Measurements from ENCODE around the gene DCUN1D1.

The DCUN1D1 gene

GRCh38 chr3:182936239-182936917, 44.0 kb downstream of the DCUN1D1 start:
- no peak for DNase-seq (ENCODE audit: low read depth in 2 of 2)

DNA sequence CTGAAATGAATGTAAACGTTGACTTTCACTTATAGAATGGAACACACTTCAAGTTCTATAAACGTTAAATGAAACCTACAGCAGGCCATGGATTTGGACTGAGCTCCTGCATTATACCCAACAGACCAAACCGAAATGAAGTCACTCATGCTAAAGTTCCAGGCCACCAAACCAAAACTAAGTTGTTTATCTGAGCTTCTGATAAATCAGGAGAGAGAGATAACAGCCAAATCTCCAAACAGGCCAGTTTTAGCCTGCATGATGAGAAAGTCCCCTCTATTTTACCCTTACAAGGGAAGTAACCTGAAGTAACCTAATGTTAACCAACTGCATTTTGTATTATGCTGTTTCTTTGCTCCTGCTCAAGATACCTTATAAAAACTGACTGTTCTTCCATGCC, 44.5 kb downstream of the DCUN1D1 start:
- no peak for DNase-seq (ENCODE audit: low read depth in 2 of 2)

- no peak for DNase-seq (ENCODE audit: low read depth in 2 of 2)
Measured at GRCh38 chr3:182925944-182926337, 54.4 kb downstream of the DCUN1D1 start.

DNA sequence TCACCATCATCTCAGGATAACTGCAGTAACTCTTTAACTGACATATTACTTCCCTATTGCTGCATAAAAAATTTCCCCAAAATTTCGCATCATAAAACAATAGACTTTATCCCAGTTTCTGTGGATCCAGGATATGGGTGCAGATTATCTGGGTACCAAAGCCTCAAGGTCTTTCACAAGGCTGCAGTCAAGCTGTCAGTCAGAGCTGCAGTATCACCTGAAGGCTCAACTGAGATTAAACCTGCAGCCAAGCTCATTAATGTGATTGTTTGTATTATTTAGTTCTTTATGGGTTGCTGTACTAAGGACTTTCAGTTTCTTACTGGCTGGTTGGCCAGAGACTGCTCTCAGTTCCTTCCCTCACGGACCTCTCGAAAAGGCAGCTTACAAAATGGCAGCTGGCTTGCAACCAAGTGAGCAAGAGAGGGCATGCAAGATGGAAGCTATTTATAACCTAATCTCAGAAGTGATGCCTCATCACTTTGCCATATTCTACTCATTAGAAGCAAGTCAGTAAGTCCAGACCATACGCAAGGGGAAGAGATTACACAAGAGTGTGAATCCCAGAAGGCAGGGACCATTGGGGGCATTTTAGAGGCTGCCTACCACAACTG, 54.9 kb downstream of the DCUN1D1 start:
- no peak for DNase-seq (ENCODE audit: low read depth in 2 of 2)

- no peak for DNase-seq (ENCODE audit: low read depth in 2 of 2)
Measured at GRCh38 chr3:182921665-182922355, 58.5 kb downstream of the DCUN1D1 start.

GRCh38 chr3:182920515-182921084, 59.7 kb downstream of the DCUN1D1 start:
- DNase-seq (ENCODE audit: low read depth in 2 of 2), result no peak

GRCh38 chr3:182919866-182920357, 60.4 kb downstream of the DCUN1D1 start:
- DNase-seq (ENCODE audit: low read depth in 2 of 2), result no peak

GRCh38 chr3:182917134-182917533, 63.2 kb downstream of the DCUN1D1 start:
- no peak for DNase-seq (ENCODE audit: low read depth in 2 of 2)

- DNase-seq (ENCODE audit: low read depth in 2 of 2), result no peak
Measured at GRCh38 chr3:182914341-182914740, 66.0 kb downstream of the DCUN1D1 start.

GRCh38 chr3:182913889-182914288, 66.4 kb downstream of the DCUN1D1 start:
- no peak for DNase-seq (ENCODE audit: low read depth in 2 of 2)

DNA sequence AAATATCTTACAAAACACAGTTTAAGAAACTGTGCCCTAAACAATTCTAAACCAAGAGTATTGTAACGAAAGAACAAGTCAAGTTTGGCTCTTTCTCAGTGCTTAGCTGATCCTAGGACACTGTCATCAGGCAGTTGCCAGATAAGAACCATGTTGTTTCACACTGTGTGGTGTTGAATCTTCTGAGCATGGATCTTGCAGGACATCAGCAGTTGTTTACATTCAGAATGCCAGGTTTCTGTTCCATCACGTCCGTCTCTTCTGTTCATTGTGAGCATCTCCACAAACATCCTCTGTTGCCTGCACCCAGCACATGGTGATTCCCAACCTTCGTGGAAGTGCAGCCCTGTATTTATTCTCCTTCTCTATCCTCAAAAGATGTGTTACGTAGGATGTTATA, 67.9 kb downstream of the DCUN1D1 start:
- no peak for DNase-seq (ENCODE audit: low read depth in 2 of 2)

DNA sequence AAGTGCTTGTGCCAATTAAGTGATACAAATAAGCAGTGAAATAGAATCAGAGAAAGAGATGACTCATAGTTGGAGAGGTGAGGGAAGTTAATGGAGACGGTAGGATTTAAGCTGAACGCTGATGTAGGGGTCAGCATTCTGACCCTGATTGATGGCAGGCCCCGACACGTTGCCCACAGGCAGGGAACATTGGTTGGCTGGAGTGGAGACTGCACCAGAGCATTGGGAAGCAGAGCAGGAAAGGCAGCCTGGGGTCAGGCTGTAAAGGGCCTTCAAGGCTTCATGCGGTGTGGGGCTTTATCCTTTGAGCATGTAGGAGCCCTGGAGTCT, 68.6 kb downstream of the DCUN1D1 start:
- no peak for DNase-seq (ENCODE audit: low read depth in 2 of 2)

DNA sequence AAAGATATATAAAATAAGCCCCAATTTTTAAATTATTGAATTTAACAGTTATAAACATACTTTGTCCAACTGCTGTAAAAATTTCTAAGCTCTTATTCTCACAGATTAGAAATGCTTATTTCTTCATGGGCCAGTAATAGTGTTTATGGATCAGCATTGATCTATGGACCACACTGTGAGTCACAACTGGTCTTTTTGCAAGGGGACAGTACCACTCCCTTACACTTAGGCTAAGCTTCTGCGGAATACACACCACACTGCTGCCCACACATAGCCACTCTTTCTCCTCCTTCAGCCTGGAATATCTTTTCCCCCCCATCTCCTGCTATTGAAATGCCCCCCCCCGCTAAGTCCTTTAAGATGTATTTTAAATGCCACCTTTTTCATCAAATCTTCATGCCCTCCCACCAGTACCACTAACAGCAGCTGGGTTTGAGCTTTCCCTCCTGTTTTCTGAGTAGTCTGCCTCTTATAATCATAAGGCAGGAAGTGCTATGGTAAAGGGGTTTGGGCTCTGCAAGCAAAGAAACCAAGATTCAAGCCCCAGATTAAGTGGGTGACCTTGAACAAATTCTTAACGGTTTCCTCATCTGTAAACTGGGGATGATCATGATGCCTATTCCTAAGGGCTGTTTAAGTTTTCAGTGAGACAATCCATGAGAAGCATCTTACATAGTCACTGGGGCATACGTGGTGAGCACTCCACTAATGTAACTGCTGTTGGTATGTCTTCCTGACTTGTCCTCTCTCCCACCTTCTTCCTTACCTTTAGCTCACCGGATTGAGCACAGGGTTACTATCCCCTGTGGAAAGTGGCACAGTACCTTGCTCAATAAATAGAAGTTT, 69.2 kb downstream of the DCUN1D1 start:
- no peak for DNase-seq (ENCODE audit: low read depth in 2 of 2)

GRCh38 chr3:182909318-182910040, 70.9 kb downstream of the DCUN1D1 start:
- DNase-seq (ENCODE audit: low read depth in 2 of 2), result no peak

DNA sequence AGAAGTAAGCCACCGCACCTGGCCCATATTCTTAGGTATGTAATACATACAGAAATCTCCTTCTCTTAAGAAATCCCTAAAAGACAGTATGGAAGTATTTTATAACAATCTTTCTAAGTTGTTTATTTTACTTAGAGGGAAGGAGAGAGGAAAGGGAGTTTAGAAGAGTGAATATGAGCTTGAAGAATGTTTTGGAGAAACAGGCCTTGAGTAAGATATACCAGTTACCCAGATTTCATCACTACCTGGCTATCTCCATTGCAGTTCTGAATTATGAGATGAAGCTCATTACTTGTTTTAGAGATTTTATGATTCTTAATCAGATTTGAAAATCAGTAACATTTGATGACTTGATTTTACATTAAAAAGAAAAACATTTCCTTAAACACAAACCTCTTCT, 71.9 kb downstream of the DCUN1D1 start:
- DNase-seq (ENCODE audit: low read depth in 2 of 2), result no peak

- DNase-seq (ENCODE audit: low read depth in 2 of 2), result no peak
Measured at GRCh38 chr3:182906036-182906435, 74.3 kb downstream of the DCUN1D1 start.

GRCh38 chr3:182905623-182906022, 74.7 kb downstream of the DCUN1D1 start:
- DNase-seq (ENCODE audit: low read depth in 2 of 2), result no peak

DNA sequence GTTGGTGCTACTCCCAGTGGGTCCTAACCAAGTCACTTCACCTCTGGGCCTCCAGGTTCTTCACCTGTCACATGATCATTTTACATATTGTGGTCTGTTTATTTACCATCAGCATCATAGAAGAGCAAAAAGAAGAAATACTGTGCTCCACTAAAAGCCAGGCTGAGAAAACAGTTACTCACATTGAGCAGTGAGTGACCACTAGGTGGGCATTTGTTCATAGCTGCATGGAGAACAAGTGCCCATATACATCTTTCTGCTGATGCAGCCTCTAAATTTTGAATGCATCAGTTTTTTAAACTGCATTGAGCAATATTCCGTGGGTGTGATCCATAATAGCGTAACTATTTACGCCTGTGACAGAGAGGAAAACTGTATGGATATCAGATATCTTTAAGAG, 76.2 kb downstream of the DCUN1D1 start:
- no peak for DNase-seq (ENCODE audit: low read depth in 2 of 2)

GRCh38 chr3:182902236-182902635, 78.1 kb downstream of the DCUN1D1 start:
- DNase-seq (ENCODE audit: low read depth in 2 of 2), result no peak

- no peak for DNase-seq (ENCODE audit: low read depth in 2 of 2)
Measured at GRCh38 chr3:182896553-182896952, 83.8 kb downstream of the DCUN1D1 start.

DNA sequence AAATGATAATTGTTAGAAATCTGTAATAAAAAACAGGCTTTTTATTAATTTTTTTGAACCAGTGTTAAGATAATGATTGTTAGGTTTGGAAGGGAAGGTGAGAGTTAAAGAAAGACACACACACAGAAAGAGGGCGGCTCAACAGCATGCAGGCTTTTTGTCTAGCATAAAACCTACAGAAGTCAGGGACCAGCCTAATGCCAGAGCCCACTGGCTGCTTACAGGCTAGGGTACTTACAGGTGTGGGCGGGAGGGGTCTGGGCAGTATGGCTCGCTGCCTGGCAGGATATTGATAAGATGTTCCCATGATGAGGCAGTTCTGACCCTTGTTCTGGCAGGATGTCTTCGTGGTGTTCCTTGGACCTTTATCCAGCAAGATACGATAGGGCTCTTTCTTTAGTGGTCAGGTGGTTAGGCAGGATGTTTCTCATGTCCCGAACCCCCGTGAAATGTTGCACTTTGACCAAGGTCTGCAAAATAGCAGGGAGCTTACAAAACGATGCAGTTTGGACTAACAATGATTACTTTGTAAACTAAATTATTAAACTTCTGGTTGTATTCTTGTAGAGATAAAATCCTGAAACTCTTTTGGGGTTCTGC, 84.7 kb downstream of the DCUN1D1 start:
- DNase-seq (ENCODE audit: low read depth in 2 of 2), result no peak
